ENCODE data around the gene SLC17A9.

SLC17A9 gene

DNA sequence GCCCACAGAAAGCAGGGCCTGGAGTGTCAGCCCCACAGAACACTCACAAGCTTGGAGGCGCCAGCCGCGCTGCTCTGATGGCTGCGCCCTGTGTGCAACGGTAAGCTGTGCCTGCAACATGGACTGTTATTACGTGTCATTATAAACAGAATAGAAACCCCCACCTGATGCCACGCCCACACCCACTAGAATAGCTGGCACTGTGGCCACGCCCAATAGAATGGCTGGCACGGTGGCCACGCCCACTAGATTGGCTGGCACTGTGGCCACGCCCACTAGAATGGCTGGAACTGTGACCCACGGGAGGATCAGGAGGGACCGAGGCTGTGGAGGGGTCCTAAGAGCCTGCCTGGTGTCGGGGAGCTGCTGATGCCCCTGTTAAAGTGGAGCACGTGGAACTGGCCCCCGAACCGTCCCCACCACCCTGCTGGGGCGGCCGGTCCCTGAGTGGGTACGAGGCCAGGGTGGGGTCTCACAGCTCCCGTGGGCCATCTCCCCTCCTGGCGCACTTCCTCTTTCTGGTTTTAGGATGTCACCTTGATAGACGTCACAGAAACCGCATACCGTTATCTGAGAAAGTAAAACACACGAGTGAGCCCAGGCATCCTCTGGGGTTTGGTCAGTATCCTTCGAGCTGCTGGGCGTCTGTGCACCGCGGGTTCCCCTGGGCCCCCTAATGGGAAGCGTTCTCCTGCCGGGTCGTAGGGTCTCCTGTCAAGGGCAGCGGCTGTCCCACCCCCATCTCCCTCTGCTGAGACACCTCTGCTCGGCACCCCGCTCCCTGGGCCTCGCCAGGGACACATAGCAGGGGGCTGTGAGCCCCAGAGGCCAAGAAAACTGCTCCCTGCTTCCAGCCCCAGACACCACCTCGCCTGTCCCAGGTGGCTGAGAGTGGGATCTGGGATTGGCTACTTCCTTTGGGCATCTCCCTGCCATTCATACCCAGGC lies 25.4 kb downstream of the SLC17A9 start:
- H3K27me3 ChIP-seq: peaks cover 66% of the 10 kb centered on the region
- H3K4me1 ChIP-seq: no peaks in the 10 kb centered on the region
- TF ChIP-seq, protein P1, sequence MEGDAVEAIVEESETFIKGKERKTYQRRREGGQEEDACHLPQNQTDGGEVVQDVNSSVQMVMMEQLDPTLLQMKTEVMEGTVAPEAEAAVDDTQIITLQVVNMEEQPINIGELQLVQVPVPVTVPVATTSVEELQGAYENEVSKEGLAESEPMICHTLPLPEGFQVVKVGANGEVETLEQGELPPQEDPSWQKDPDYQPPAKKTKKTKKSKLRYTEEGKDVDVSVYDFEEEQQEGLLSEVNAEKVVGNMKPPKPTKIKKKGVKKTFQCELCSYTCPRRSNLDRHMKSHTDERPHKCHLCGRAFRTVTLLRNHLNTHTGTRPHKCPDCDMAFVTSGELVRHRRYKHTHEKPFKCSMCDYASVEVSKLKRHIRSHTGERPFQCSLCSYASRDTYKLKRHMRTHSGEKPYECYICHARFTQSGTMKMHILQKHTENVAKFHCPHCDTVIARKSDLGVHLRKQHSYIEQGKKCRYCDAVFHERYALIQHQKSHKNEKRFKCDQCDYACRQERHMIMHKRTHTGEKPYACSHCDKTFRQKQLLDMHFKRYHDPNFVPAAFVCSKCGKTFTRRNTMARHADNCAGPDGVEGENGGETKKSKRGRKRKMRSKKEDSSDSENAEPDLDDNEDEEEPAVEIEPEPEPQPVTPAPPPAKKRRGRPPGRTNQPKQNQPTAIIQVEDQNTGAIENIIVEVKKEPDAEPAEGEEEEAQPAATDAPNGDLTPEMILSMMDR (IDR thresholded peaks at IDR 0.05; ENCODE audit: low read depth, low read length): no peak
- no peaks in the 10 kb centered on the region for H3K36me3 ChIP-seq
- no peak for DNase-seq
- no peaks in the 10 kb centered on the region for H3K9me3 ChIP-seq
- H3K4me3 ChIP-seq (ENCODE audit: low read depth, low read length): no peak overlapping the region

DNA sequence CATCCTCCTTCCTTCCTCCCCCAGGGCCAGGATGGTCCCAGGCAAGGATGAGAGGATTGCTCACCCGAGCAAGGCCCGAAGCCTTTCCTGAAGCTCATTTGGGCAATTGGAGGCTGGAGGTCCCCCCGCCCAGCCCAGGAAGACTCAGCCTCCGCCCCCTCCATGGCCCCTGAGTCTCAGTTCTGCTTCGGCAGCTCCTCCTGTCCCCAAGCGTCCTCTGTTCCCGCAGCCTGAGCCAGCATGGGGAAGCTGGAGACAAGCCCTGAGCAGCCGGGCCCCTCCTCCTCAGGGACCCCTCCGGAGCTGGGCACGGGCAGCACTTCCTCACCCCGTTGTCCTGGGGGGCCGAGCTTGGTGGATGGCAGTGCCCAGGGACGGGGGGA lies 26.0 kb downstream of the SLC17A9 start:
- Histone ChIP-seq H3K27me3 (peaks cover 59% of the 10 kb centered on the region), H3K4me3 (ENCODE audit: low read depth, low read length) (no peak overlapping the region), H3K36me3 (no peaks in the 10 kb centered on the region), H3K4me1 (no peaks in the 10 kb centered on the region), H3K9me3 (no peaks in the 10 kb centered on the region)
- TF ChIP-seq, protein P1 (IDR thresholded peaks at IDR 0.05; ENCODE audit: low read depth, low read length): no peak
- DNase-seq: no peak

DNA sequence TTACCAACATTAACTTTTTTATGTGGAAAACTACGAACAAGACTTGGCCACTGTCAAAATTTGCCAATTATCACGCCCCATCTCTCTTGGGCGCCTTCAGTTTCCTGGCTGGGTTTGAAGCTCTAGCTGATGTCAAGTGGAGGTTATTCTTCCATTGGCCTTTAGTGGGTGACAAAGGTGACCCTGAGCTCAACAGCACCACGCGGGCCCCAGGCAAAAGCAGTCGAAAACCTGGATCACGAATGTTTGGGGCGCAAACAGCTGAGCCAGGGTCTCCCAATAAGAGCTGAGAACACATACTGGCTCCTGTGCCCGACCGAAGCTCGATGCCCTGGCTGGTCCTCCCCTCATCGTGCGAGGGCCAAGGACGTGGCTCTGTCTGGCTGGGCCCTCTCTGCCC lies 26.8 kb downstream of the SLC17A9 start:
- no peaks in the 10 kb centered on the region for H3K9me3 ChIP-seq
- H3K36me3 ChIP-seq: no peaks in the 10 kb centered on the region
- H3K27me3 ChIP-seq: peaks cover 52% of the 10 kb centered on the region
- TF ChIP-seq, protein P1 (IDR thresholded peaks at IDR 0.05; ENCODE audit: low read depth, low read length): no peak
- H3K4me1 ChIP-seq: no peaks in the 10 kb centered on the region
- no peak overlapping the region for H3K4me3 ChIP-seq (ENCODE audit: low read depth, low read length)
- DNase-seq: no peak

DNA sequence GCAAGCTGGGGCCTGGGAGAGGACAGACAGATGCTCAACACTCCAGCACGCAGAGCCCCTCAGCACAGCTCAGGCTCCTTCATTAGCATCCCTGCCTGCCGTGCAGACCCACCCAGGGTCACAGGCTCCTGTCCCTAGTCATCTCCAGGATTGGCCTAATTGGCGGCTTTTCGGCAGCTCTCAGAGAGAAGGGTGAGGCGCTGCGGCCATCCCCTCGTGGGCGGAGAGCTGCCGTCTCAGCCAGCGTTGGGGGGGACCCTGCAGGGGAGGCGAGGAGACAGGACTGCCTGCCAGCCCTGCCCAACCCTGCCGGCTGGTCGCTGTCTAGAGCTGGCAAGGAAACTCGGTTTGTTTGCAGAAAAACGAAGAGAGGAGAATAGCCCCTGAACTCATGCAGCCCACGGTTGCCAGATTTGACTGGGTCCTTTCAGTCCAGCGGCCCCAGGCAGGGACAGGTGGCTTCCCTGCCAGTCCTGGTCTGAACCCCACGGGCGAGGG lies 27.4 kb downstream of the SLC17A9 start:
- no peaks in the 10 kb centered on the region for H3K9me3 ChIP-seq

DNA sequence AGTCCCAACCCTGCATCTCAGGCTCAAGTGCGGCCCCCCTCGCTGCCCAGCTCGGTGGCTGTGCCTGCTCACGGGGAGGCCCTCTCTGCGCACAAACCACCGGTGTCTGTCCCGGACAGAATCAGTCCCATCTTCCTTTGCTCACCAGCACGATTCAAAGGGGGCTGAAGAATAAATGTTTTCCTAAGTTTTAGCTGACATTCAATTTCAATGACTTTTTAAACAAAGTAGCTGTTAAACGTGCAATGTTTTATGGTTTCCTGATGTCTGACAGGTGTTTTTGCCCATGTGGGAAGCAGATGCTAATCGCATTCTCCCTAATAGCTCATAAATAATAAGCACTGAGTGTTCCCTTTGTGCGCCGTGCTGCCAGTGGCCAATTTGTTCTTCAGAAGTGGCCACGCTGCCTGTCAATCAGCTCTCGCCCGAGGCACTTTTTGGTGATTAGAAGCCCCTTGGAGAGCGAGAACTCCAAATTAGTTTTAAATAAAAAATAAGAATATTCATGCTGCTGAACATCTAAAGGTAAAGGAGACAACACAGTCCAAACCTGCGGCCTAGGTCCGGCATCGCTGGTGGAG lies 28.0 kb downstream of the SLC17A9 start:
- no peak for DNase-seq
- TF ChIP-seq, protein P1 (IDR thresholded peaks at IDR 0.05; ENCODE audit: low read depth, low read length): no peak
- Histone ChIP-seq H3K9me3 (no peaks in the 10 kb centered on the region), H3K27me3 (peaks cover 40% of the 10 kb centered on the region), H3K36me3 (no peaks in the 10 kb centered on the region), H3K4me1 (peaks cover 5% of the 10 kb centered on the region), H3K4me3 (ENCODE audit: low read depth, low read length) (no peak overlapping the region)

More for the DNA sequence above, 27.4 kb downstream of the SLC17A9 start:
- peaks cover 45% of the 10 kb centered on the region for H3K27me3 ChIP-seq
- no peak overlapping the region for H3K4me3 ChIP-seq (ENCODE audit: low read depth, low read length)
- H3K4me1 ChIP-seq: peaks cover 3% of the 10 kb centered on the region; the same call in 1 of the 2 replicates
- H3K36me3 ChIP-seq: no peaks in the 10 kb centered on the region
- TF ChIP-seq, protein P1 (IDR thresholded peaks at IDR 0.05; ENCODE audit: low read depth, low read length): no peak
- no peak for DNase-seq

Measured in BE2C (cell line).